Activated CD4-positive, alpha-beta T cell treated with anti-CD3 and anti-CD28 coated beads, Interleukin-10, Interleukin-2, amounts not matched to agents 100 ng/mL and 50 ng/mL, durations not matched to agents 16 hours and 8 hours (primary cell): ENCODE measurements around the gene MCOLN1.
A peak's percentile ranks its signal among the peaks of the same experiment; 100 is the strongest.
"Not testable (repeated sequence)": the region's sequence is repeated elsewhere in the genome, so short reads cannot be mapped to it uniquely, and the experiment has no call there.

Experiments
- DNase-seq: peaks from one replicate; pipeline ENCODE4 v3.0.0-alpha.2; 2020

The MCOLN1 gene

GRCh38 chr19:7544626-7545025 lies 22.2 kb downstream of the MCOLN1 start:
- peak; percentile 25 for DNase-seq

- no peak for DNase-seq
Measured at GRCh38 chr19:7545300-7545699, 22.9 kb downstream of the MCOLN1 start.

GRCh38 chr19:7545904-7546303 lies 23.5 kb downstream of the MCOLN1 start:
- DNase-seq, result peak; percentile 50

GRCh38 chr19:7547159-7547558 lies 24.7 kb downstream of the MCOLN1 start:
- DNase-seq, result peak; percentile 33

- no peak for DNase-seq
Measured at GRCh38 chr19:7549429-7550148, 27.2 kb downstream of the MCOLN1 start.

GRCh38 chr19:7550169-7550770 lies 27.8 kb downstream of the MCOLN1 start:
- DNase-seq, result no peak

- peak; percentile 65 for DNase-seq
Measured at GRCh38 chr19:7550987-7551761, 28.8 kb downstream of the MCOLN1 start.

GRCh38 chr19:7552781-7553180 lies 30.4 kb downstream of the MCOLN1 start:
- DNase-seq, result no peak

- DNase-seq, result no peak
Measured at GRCh38 chr19:7554565-7554964, 32.1 kb downstream of the MCOLN1 start.

- no peak for DNase-seq
Measured at GRCh38 chr19:7554990-7555864, 32.8 kb downstream of the MCOLN1 start.

- no peak for DNase-seq
Measured at GRCh38 chr19:7556696-7557315, 34.4 kb downstream of the MCOLN1 start.

- DNase-seq, result no peak
Measured at GRCh38 chr19:7558667-7559066, 36.2 kb downstream of the MCOLN1 start.

GRCh38 chr19:7559102-7559501 lies 36.7 kb downstream of the MCOLN1 start:
- DNase-seq, result no peak

GRCh38 chr19:7560255-7560654 lies 37.8 kb downstream of the MCOLN1 start:
- no peak for DNase-seq

- DNase-seq, result no peak
Measured at GRCh38 chr19:7561325-7561724, 38.9 kb downstream of the MCOLN1 start.

- DNase-seq, result no peak
Measured at GRCh38 chr19:7562646-7563393, 40.4 kb downstream of the MCOLN1 start.

- no peak for DNase-seq
Measured at GRCh38 chr19:7564866-7565265, 42.4 kb downstream of the MCOLN1 start.

- no peak for DNase-seq
Measured at GRCh38 chr19:7565332-7565731, 42.9 kb downstream of the MCOLN1 start.

- DNase-seq, result no peak
Measured at GRCh38 chr19:7570761-7571160, 48.3 kb downstream of the MCOLN1 start.

- no peak for DNase-seq
Measured at GRCh38 chr19:7575434-7576040, 53.1 kb downstream of the MCOLN1 start.

GRCh38 chr19:7577422-7577821 lies 55.0 kb downstream of the MCOLN1 start:
- not testable (repeated sequence) for DNase-seq
